ENCODE results near the gene GSK3B. TPM values are rescaled to one million over a fixed set of nuclear protein-coding genes. Genes with fewer than 3 reads are reported as not detected.

Gene GSK3B
- total RNA-seq, 8 experiments from 2014 or later: 25.5 to 72.2 (median 55.4) TPM

DNA sequence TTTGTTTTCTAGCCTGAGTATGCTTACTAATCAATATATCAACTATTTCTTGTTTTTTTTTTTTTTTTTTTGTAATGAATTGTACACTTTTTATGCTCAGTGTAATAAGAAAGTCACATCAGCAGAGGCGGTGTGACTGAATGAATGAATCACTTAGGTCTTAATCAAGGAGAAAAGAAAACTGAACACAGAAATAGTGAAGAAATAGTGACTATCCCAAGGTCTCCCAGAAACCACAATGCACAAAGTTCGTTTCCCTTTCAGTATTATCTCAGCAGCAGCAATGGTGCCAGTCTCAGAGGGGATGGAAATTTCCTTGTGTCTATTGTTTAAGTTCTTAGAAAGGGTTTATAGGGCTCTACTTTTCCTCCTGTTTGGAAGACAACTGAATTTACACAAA, 231.6 kb downstream of the GSK3B start:
- in situ Hi-C loops (cut with MboI; ENCODE audit: low pct_unique_long_range_greater_than_20kb in 2 of 9, low sequenced_read_pairs in 9 of 9, unreplicated experiment in 9 of 9): no loop called here
- 62 to 100% (median 98%) methylated on average over 1 to 2 of the region's 2 CpGs for WGBS, 10 experiments
- no peak for ATAC-seq (replicated peaks in 6 of 8)

DNA sequence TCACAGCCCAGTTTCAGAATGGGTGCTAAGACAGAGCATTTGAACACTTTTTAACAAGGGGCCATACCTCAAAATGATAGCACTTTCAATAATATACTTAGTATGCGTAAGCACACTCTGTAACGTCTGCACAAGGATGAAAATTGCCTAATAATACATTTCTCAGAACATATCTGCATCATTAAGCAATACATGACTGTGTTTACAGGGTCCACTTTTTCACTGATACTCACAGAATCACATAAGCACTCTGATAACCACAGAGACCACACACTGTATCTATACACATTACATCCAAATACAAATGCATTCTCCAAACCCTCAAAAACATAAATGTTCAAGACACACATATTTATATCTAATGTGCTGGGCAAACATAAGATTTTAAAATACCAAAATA, 232.6 kb downstream of the GSK3B start:
- in situ Hi-C loops (cut with MboI; ENCODE audit: low pct_unique_long_range_greater_than_20kb in 2 of 9, low sequenced_read_pairs in 9 of 9, unreplicated experiment in 9 of 9): no loop called here
- WGBS, 10 experiments: 80 to 100% (median 86%) methylated on average over 1 to 2 of the region's 2 CpGs; no CpG with 5 or more reads in 3 of the 10 experiments
- no peak for ATAC-seq (replicated peaks in 6 of 8)

More for the DNA sequence above, 231.6 kb downstream of the GSK3B start:
- H3K4me3 ChIP-seq: no peak overlapping the region
- no peaks in the 10 kb centered on the region for H3K4me1 ChIP-seq (replicated peaks in 1 of 2)
- no peak overlapping the region for H3K27ac ChIP-seq

DNA sequence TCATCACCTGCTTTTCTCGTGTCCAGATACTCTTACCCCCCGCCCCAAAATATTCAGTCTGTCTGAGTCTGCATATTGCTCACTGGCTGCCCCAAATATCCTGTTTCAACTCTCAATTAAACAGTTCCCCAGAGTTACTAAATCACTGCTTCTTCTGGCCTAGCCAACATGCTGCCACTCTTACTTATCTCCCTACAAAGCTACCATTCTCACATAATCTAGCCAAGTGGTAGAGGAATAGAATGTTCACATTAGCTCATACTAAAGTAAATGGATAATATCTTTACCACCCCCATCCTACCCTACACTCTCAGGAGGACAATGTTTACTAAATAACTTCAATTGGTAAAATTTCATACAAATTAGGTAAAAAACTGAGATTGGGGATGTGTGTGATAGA, 234.5 kb downstream of the GSK3B start:
- no peak for ATAC-seq (replicated peaks in 6 of 8)
- in situ Hi-C loops (cut with MboI; ENCODE audit: low pct_unique_long_range_greater_than_20kb in 2 of 9, low sequenced_read_pairs in 9 of 9, unreplicated experiment in 9 of 9): no loop called here
- 82 to 100% (median 95%) methylated on average over 1 to 2 of the region's 2 CpGs; no CpG with 5 or more reads in 1 of the 10 experiments for WGBS, 10 experiments
- Histone ChIP-seq H3K4me1 (replicated peaks in 1 of 2) (no peaks in the 10 kb centered on the region), H3K27ac (no peak overlapping the region), H3K4me3 (no peak overlapping the region)

More for the DNA sequence above, 232.6 kb downstream of the GSK3B start:
- Histone ChIP-seq H3K4me3 (no peak overlapping the region), H3K4me1 (replicated peaks in 1 of 2) (no peaks in the 10 kb centered on the region), H3K27ac (no peak overlapping the region)

DNA sequence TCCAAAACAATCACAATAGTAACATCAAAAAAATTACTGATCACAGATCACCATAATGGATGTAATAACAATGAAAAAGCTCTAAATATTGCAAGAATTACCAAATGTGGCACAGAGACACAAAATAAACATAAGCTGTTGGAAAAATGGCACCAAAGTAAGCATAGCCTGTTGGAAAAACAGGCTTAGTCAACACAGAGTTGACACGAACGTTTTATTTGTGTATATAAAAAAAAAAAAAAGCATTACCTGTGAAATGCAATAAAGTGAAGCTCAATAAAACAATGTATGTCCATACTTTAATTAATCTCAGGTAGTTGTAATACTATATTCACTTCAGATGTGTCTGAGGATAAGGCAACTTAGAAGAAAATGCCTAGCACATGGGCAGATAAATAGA, 235.3 kb downstream of the GSK3B start:
- whole genome bisulfite sequencing, 10 experiments: 69 to 100% (median 96%) methylated on average over 1 to 2 of the region's 2 CpGs; no CpG with 5 or more reads in 1 of the 10 experiments
- ATAC-seq (replicated peaks in 6 of 8): no peak
- no peak overlapping the region for H3K4me3 ChIP-seq
- H3K4me1 ChIP-seq (replicated peaks in 1 of 2): no peaks in the 10 kb centered on the region
- no peak overlapping the region for H3K27ac ChIP-seq
- in situ Hi-C loops (cut with MboI; ENCODE audit: low pct_unique_long_range_greater_than_20kb in 2 of 9, low sequenced_read_pairs in 9 of 9, unreplicated experiment in 9 of 9): no loop called here

DNA sequence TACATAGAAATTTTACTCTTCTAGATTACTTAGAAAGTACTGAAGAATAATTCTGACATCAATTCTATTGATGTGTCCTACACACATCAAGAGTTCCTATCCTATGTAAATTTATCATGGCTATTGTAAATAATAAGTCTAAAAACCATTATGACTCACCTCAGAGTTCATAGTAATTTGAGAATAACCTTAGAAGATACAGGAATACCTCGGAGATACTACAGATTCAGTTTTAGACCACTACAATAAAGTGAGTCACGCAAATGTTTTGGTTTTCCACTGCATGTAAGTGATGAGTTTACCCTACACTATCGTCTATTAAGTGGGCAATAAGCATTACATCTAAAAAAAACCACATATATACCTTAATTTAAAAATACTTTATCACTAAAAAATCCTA, 237.6 kb downstream of the GSK3B start:
- ATAC-seq (replicated peaks in 6 of 8): no peak
- in situ Hi-C loops (cut with MboI; ENCODE audit: low pct_unique_long_range_greater_than_20kb in 2 of 9, low sequenced_read_pairs in 9 of 9, unreplicated experiment in 9 of 9): no loop called here

DNA sequence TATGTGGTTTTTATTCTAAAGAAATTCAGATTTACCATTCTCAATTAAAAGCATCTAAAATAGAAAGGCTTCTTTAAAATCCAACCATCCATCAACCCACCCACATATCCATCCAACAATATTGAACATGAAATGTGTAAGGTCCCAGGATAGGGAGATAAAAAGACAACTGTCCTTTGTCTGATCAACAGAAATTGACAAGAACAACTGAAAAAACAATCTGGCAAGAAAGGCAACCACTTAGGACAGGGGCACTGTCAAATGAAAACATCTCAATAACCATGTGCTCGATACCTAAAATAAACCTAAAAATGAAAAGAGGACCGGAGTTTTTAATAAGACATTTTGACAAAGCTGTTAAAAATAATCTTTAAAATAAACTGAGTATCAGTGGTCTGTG, 245.1 kb downstream of the GSK3B start:
- in situ Hi-C loops (cut with MboI; ENCODE audit: low pct_unique_long_range_greater_than_20kb in 2 of 9, low sequenced_read_pairs in 9 of 9, unreplicated experiment in 9 of 9): no loop called here
- Histone ChIP-seq H3K27ac (no peak overlapping the region), H3K4me1 (replicated peaks in 1 of 2) (no peaks in the 10 kb centered on the region), H3K4me3 (no peak overlapping the region)
- no peak for ATAC-seq (replicated peaks in 6 of 8)
- 75 to 100% (median 97%) methylated on average over 2 of the region's 2 CpGs; no CpG with 5 or more reads in 2 of the 10 experiments for WGBS, 10 experiments

More for the DNA sequence above, 237.6 kb downstream of the GSK3B start:
- no peaks in the 10 kb centered on the region for H3K4me1 ChIP-seq (replicated peaks in 1 of 2)
- H3K27ac ChIP-seq: no peak overlapping the region
- 92 to 100% (median 100%) methylated on average over 1 to 3 of the region's 3 CpGs; no CpG with 5 or more reads in 1 of the 10 experiments for WGBS, 10 experiments
- no peak overlapping the region for H3K4me3 ChIP-seq

DNA sequence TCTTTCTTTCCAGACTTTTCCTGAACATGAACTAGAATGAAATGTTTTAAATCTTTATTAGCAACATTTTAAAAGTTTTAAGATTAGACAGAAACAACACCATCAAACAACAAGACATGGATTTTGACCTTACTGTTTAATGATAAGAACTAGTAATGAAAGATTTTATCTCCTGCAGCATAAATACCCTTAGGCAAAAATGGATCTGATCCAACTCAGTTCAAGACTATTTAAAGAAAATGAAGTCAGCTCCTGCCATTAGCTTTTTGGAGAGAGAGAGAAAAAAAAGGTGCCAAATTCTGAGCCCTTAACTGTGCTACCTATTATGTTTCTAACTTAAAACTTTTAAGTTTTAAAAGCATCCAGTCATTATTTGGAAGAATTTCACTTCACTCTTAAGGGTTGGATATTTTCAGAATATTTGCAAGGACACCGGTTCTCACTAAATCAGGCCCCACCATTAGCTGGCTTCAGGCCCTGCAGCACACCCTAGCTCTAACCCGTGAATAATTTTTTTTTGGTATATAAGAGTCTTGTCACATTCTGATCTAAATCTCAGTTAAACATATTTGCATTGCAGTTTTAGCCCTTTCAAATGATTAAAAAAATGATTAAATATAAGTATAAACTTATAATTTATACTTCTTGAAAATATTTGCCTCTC, 252.3 kb downstream of the GSK3B start:
- H3K27ac ChIP-seq: no peak overlapping the region
- H3K4me1 ChIP-seq (replicated peaks in 1 of 2): no peaks in the 10 kb centered on the region
- 73 to 100% (median 86%) methylated on average over 1 to 2 of the region's 2 CpGs; no CpG with 5 or more reads in 1 of the 10 experiments for whole genome bisulfite sequencing, 10 experiments
- ATAC-seq (replicated peaks in 6 of 8): no peak
- in situ Hi-C loops (cut with MboI; ENCODE audit: low pct_unique_long_range_greater_than_20kb in 2 of 9, low sequenced_read_pairs in 9 of 9, unreplicated experiment in 9 of 9): no loop called here
- H3K4me3 ChIP-seq: no peak overlapping the region

DNA sequence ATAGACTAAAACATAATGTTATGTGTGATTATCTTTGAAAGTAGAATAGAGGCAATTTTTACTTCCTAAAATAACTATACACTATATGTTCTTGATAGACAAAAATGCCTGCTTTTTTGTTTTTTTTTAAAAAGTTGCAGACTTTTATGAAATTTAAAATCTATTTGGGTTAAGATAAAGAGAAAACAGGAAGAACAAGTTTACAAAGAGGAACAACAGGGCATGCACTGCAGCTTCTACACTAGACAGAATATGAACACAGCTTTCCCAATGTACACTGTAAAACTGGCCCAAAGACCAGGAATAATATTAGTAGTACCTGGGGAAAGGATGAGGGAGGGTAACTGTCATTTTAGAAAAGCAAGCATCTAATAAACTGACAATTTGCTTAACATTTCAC, 258.7 kb downstream of the GSK3B start:
- H3K27ac ChIP-seq: no peak overlapping the region
- H3K4me1 ChIP-seq (replicated peaks in 1 of 2): no peaks in the 10 kb centered on the region
- no peak for ATAC-seq (replicated peaks in 6 of 8)
- H3K4me3 ChIP-seq: no peak overlapping the region
- in situ Hi-C loops (cut with MboI; ENCODE audit: low pct_unique_long_range_greater_than_20kb in 2 of 9, low sequenced_read_pairs in 9 of 9, unreplicated experiment in 9 of 9): no loop called here

DNA sequence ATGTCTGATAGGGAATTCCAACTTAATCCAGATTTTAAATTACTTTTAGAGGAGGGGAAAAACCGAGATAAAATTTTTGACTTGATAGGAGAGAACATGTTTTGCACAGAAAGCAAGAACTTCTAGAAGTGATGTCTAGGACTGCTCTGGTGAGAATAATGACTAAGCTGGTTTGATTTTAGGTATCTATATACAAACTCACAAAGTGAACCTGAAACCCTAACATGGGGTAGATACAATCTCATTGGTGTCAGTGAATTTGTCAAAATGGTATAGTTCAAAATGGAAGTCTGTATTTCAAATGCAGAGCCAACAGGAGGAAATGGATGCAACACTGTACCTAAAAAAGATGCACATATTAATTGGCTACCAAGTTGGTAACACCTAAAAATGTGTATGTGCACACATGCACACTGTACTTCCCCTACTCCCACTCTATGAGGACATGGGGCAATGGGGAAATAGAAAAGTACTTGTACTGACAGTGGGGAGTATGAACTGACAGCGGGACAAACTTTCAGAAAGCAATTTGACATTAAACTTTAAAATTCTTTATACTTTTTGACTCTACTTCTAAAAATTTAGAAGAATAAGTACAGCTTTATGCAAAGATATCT, 259.4 kb downstream of the GSK3B start:
- WGBS, 10 experiments: 20 to 100% (median 92%) methylated on average over 1 to 2 of the region's 2 CpGs; no CpG with 5 or more reads in 1 of the 10 experiments
- Histone ChIP-seq H3K4me3 (no peak overlapping the region), H3K27ac (no peak overlapping the region), H3K4me1 (replicated peaks in 1 of 2) (no peaks in the 10 kb centered on the region)
- no peak for ATAC-seq (replicated peaks in 6 of 8)
- in situ Hi-C loops (cut with MboI; ENCODE audit: low pct_unique_long_range_greater_than_20kb in 2 of 9, low sequenced_read_pairs in 9 of 9, unreplicated experiment in 9 of 9): no loop called here

DNA sequence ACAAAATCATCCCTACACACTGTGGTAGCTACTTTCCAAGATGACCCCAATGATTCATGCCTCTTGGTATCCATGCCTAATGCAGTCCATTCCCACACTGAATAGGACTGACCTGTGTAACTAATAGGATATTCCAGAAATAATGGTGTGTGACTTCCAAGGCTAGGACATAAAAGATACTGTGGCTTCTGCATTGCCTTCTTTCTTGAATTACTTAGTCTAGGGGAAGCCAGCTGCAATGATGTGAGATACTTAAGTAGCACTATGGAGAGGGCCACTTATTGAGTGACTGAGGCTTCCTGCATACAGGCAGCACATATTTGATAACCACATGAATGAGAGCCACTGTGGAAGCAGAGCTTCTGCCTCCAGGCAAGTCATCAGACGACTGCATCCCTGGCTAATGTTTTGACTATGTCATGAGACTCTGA, 262.3 kb downstream of the GSK3B start:
- Histone ChIP-seq H3K4me3 (no peak overlapping the region), H3K27ac (no peak overlapping the region), H3K4me1 (replicated peaks in 1 of 2) (no peaks in the 10 kb centered on the region)
- 0 to 100% (median 42%) methylated on average over 1 of the region's 1 CpG; no CpG with 5 or more reads in 4 of the 10 experiments for WGBS, 10 experiments
- ATAC-seq (replicated peaks in 6 of 8): peak in 4 of 8 experiments; percentile 23 to 95 (median 84)
- in situ Hi-C loops (cut with MboI; ENCODE audit: low pct_unique_long_range_greater_than_20kb in 2 of 9, low sequenced_read_pairs in 9 of 9, unreplicated experiment in 9 of 9): no loop called here

DNA sequence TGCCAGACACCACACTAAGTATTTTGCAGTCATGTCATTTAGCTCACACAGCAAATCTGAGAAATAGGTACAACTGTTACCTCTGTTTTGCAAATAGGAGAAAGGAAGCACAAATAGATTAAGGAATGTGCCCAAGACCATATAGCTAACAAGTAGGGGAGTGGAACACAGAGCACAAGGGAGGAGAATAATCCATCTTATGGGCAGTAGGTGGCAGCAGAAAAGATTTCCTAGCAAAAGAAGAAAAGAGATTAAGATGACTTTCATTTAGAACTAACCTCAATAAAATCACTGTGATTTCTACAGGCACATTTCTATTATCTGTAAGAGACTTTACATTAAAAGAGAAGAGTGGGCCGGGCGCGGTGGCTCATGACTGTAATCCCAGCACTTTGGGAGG, 263.2 kb downstream of the GSK3B start:
- in situ Hi-C loops (cut with MboI; ENCODE audit: low pct_unique_long_range_greater_than_20kb in 2 of 9, low sequenced_read_pairs in 9 of 9, unreplicated experiment in 9 of 9): no loop called here
- WGBS, 10 experiments: 67 to 100% (median 89%) methylated on average over 1 to 3 of the region's 3 CpGs; no CpG with 5 or more reads in 3 of the 10 experiments
- ATAC-seq (replicated peaks in 6 of 8): no peak

DNA sequence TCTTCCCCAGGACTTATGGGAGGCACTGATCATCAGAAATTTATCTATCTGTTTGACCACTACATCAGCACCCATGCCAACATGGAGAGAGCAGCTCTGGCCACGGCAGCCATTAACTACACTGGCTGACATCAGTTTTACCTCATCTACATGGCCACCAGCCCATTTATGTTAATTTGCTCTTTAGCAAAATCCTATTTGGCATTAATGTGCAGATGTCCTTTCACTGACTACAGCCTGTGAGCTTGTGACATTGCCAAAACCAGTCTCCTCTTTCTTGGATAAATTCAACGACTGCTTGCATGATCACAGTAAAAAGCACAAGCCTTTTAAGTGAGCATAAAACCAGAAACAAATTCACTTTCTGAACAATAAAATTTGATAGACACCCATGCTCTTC, 264.8 kb downstream of the GSK3B start:
- no peaks in the 10 kb centered on the region for H3K4me1 ChIP-seq (replicated peaks in 1 of 2)
- whole genome bisulfite sequencing, 10 experiments: 14 to 100% (median 78%) methylated on average over 1 to 2 of the region's 2 CpGs; no CpG with 5 or more reads in 1 of the 10 experiments
- no peak overlapping the region for H3K27ac ChIP-seq
- in situ Hi-C loops (cut with MboI; ENCODE audit: low pct_unique_long_range_greater_than_20kb in 2 of 9, low sequenced_read_pairs in 9 of 9, unreplicated experiment in 9 of 9): no loop called here
- no peak overlapping the region for H3K4me3 ChIP-seq
- peak in 3 of 8 experiments; percentile 4 to 70 (median 65) for ATAC-seq (replicated peaks in 6 of 8)

More for the DNA sequence above, 263.2 kb downstream of the GSK3B start:
- Histone ChIP-seq H3K4me3 (no peak overlapping the region), H3K27ac (no peak overlapping the region), H3K4me1 (replicated peaks in 1 of 2) (no peaks in the 10 kb centered on the region)

DNA sequence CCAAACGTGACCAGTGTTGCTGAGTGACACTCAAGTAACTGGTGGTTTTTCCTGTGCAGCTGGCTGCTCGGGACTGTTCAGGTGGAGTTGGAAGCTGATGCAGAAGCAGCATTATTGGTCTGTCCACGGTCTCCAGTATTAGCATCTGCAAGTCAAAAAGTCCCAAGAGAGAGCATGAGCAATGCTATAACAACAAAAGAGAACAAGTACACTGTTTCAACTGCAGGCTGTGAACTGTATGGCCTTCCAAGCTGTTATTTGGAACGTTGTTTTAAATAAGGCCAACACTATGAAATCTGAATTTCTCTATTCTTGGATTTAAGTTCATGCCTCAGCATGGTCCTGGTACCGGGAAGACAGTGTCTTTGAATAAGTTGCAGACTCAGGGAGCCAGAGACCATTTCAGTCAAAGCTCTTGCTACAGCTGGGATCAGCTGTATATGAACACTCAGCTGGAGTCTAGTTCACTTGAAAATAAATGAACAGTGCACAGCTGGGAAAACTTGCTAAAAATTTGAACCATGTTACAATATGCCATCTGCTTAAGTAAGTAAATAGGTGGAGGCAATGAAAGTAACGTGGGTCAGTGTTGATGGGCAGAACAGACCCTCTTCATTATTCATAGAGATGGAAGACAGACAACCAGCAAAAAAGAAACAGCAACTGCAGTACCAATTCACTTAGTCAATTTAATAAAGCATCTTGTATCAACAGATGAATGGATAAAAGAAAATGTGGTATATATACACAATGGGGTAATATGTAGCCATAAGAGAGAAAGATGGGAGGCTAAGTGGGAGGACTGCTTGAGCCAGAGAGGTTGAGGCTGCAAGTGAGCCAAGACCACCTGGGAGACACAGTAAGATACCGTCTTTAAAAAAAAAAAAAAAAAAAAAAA, 267.3 kb downstream of the GSK3B start:
- ATAC-seq (replicated peaks in 6 of 8): no peak
- H3K4me3 ChIP-seq: no peak overlapping the region
- WGBS, 10 experiments: 71 to 98% (median 88%) methylated on average over 1 to 7 of the region's 7 CpGs
- in situ Hi-C loops (cut with MboI; ENCODE audit: low pct_unique_long_range_greater_than_20kb in 2 of 9, low sequenced_read_pairs in 9 of 9, unreplicated experiment in 9 of 9): no loop called here
- no peak overlapping the region for H3K27ac ChIP-seq
- H3K4me1 ChIP-seq (replicated peaks in 1 of 2): peaks cover 0 to 2% of the 10 kb centered on the region in 2 donors

All from motor neuron (in vitro differentiated cells).